ENCODE results near the gene SYNJ1.
"Not testable (repeated sequence)": the region's sequence is repeated elsewhere in the genome, so short reads cannot be mapped to it uniquely, and the experiment has no call there.

The SYNJ1 gene

GRCh38 chr21:32717851-32718316 lies 9.9 kb downstream of the SYNJ1 start:
- Mint-ChIP-seq H3K9me3 (peaks cover 0 to 5% of the 10 kb centered on the region in 2 donors), H3K27ac (no peak overlapping the region), H3K4me3 (no peak overlapping the region), H3K27me3 (no peaks in the 10 kb centered on the region), H3K4me1 (peaks cover 24% of the 10 kb centered on the region)
- no peak for ATAC-seq
- DNase-seq, result no peak

GRCh38 chr21:32716486-32716885 lies 11.3 kb downstream of the SYNJ1 start:
- H3K27ac Mint-ChIP-seq, result no peak overlapping the region
- peaks cover 24% of the 10 kb centered on the region for H3K4me1 Mint-ChIP-seq
- no peak for ATAC-seq
- no peak for DNase-seq
- no peak overlapping the region for H3K4me3 Mint-ChIP-seq
- peaks cover 0 to 5% of the 10 kb centered on the region in 2 donors for H3K9me3 Mint-ChIP-seq
- H3K27me3 Mint-ChIP-seq, result no peaks in the 10 kb centered on the region

GRCh38 chr21:32713726-32714125 lies 14.1 kb downstream of the SYNJ1 start:
- Mint-ChIP-seq H3K9me3 (peaks cover 0 to 5% of the 10 kb centered on the region in 2 donors), H3K27ac (no peak overlapping the region), H3K4me3 (no peak overlapping the region), H3K4me1 (peaks cover 21% of the 10 kb centered on the region), H3K27me3 (no peaks in the 10 kb centered on the region)
- ATAC-seq (no peak), DNase-seq (no peak)

- no peak for DNase-seq
Observed at GRCh38 chr21:32712641-32713040, 15.2 kb downstream of the SYNJ1 start.

GRCh38 chr21:32712043-32712442 lies 15.8 kb downstream of the SYNJ1 start:
- peaks cover 21% of the 10 kb centered on the region for H3K4me1 Mint-ChIP-seq
- H3K27ac Mint-ChIP-seq, result no peak overlapping the region
- no peak overlapping the region for H3K4me3 Mint-ChIP-seq
- peaks cover 0 to 5% of the 10 kb centered on the region in 2 donors for H3K9me3 Mint-ChIP-seq
- H3K27me3 Mint-ChIP-seq, result no peaks in the 10 kb centered on the region
- DNase-seq (peak; percentile 13 to 15), ATAC-seq (peak; percentile 84)

More at GRCh38 chr21:32712641-32713040, 15.2 kb downstream of the SYNJ1 start:
- no peak for ATAC-seq
- Mint-ChIP-seq H3K27ac (peak overlapping the region in 1 of 2 donors; percentile 55), H3K9me3 (peaks cover 0 to 5% of the 10 kb centered on the region in 2 donors), H3K27me3 (no peaks in the 10 kb centered on the region), H3K4me3 (no peak overlapping the region), H3K4me1 (peaks cover 21% of the 10 kb centered on the region)

- no peak for ATAC-seq
- peaks cover 0 to 5% of the 10 kb centered on the region in 2 donors for H3K9me3 Mint-ChIP-seq
- H3K4me1 Mint-ChIP-seq, result peaks cover 25% of the 10 kb centered on the region
- no peaks in the 10 kb centered on the region for H3K27me3 Mint-ChIP-seq
- DNase-seq, result no peak
- H3K4me3 Mint-ChIP-seq, result no peak overlapping the region
- no peak overlapping the region for H3K27ac Mint-ChIP-seq
Observed at GRCh38 chr21:32710987-32711386, 16.8 kb downstream of the SYNJ1 start.

GRCh38 chr21:32710069-32710784 lies 17.6 kb downstream of the SYNJ1 start:
- DNase-seq (no peak), ATAC-seq (no peak)
- peaks cover 0 to 5% of the 10 kb centered on the region in 2 donors for H3K9me3 Mint-ChIP-seq
- H3K27me3 Mint-ChIP-seq, result no peaks in the 10 kb centered on the region
- H3K4me3 Mint-ChIP-seq, result no peak overlapping the region
- peaks cover 29% of the 10 kb centered on the region for H3K4me1 Mint-ChIP-seq
- no peak overlapping the region for H3K27ac Mint-ChIP-seq

- Mint-ChIP-seq H3K4me1 (peaks cover 28% of the 10 kb centered on the region), H3K27me3 (no peaks in the 10 kb centered on the region), H3K27ac (peak overlapping the region in 1 of 2 donors; percentile 15), H3K9me3 (no peaks in the 10 kb centered on the region), H3K4me3 (no peak overlapping the region)
- no peak for DNase-seq
- no peak for ATAC-seq
Observed at GRCh38 chr21:32708069-32708468, 19.7 kb downstream of the SYNJ1 start.

- no peaks in the 10 kb centered on the region for H3K27me3 Mint-ChIP-seq
- no peaks in the 10 kb centered on the region for H3K9me3 Mint-ChIP-seq
- peak overlapping the region in 1 of 2 donors; percentile 66 for H3K27ac Mint-ChIP-seq
- DNase-seq (no peak), ATAC-seq (no peak)
- no peak overlapping the region for H3K4me3 Mint-ChIP-seq
- peaks cover 28% of the 10 kb centered on the region for H3K4me1 Mint-ChIP-seq
Observed at GRCh38 chr21:32705901-32706300, 21.9 kb downstream of the SYNJ1 start.

GRCh38 chr21:32705139-32705538 lies 22.7 kb downstream of the SYNJ1 start:
- no peak for ATAC-seq
- Mint-ChIP-seq H3K4me1 (peaks cover 28% of the 10 kb centered on the region), H3K9me3 (no peaks in the 10 kb centered on the region), H3K4me3 (no peak overlapping the region), H3K27me3 (no peaks in the 10 kb centered on the region), H3K27ac (no peak overlapping the region)
- no peak for DNase-seq

- no peak overlapping the region for H3K27ac Mint-ChIP-seq
- no peaks in the 10 kb centered on the region for H3K9me3 Mint-ChIP-seq
- ATAC-seq, result no peak
- H3K4me1 Mint-ChIP-seq, result peaks cover 22% of the 10 kb centered on the region
- no peak for DNase-seq
- no peaks in the 10 kb centered on the region for H3K27me3 Mint-ChIP-seq
- no peak overlapping the region for H3K4me3 Mint-ChIP-seq
Observed at GRCh38 chr21:32702702-32703101, 25.1 kb downstream of the SYNJ1 start.

- peak overlapping the region in 1 of 2 donors; percentile 35 for H3K27ac Mint-ChIP-seq
- H3K27me3 Mint-ChIP-seq, result no peaks in the 10 kb centered on the region
- no peak for DNase-seq
- H3K4me3 Mint-ChIP-seq, result no peak overlapping the region
- no peaks in the 10 kb centered on the region for H3K9me3 Mint-ChIP-seq
- ATAC-seq, result no peak
- peaks cover 2% of the 10 kb centered on the region for H3K4me1 Mint-ChIP-seq
Observed at GRCh38 chr21:32698971-32699693, 28.7 kb downstream of the SYNJ1 start.

- H3K27ac Mint-ChIP-seq, result no peak overlapping the region
- no peaks in the 10 kb centered on the region for H3K9me3 Mint-ChIP-seq
- no peak overlapping the region for H3K4me3 Mint-ChIP-seq
- H3K4me1 Mint-ChIP-seq, result no peaks in the 10 kb centered on the region
- no peak for ATAC-seq
- H3K27me3 Mint-ChIP-seq, result no peaks in the 10 kb centered on the region
- no peak for DNase-seq
Observed at GRCh38 chr21:32698286-32698685, 29.5 kb downstream of the SYNJ1 start.

GRCh38 chr21:32695482-32695881 lies 32.3 kb downstream of the SYNJ1 start:
- not testable (repeated sequence) for H3K4me3 Mint-ChIP-seq, H3K9me3 Mint-ChIP-seq, ATAC-seq, DNase-seq, H3K4me1 Mint-ChIP-seq, H3K27me3 Mint-ChIP-seq, H3K27ac Mint-ChIP-seq

- no peak for DNase-seq
- no peaks in the 10 kb centered on the region for H3K9me3 Mint-ChIP-seq
- ATAC-seq, result no peak
- H3K27me3 Mint-ChIP-seq, result no peaks in the 10 kb centered on the region
- H3K4me3 Mint-ChIP-seq, result no peak overlapping the region
- H3K27ac Mint-ChIP-seq, result no peak overlapping the region
- H3K4me1 Mint-ChIP-seq, result no peaks in the 10 kb centered on the region
Observed at GRCh38 chr21:32693581-32693980, 34.2 kb downstream of the SYNJ1 start.

GRCh38 chr21:32690085-32690484 lies 37.7 kb downstream of the SYNJ1 start:
- DNase-seq (no peak), ATAC-seq (no peak)
- no peak overlapping the region for H3K27ac Mint-ChIP-seq
- H3K4me1 Mint-ChIP-seq, result no peaks in the 10 kb centered on the region
- no peaks in the 10 kb centered on the region for H3K27me3 Mint-ChIP-seq
- no peaks in the 10 kb centered on the region for H3K9me3 Mint-ChIP-seq
- H3K4me3 Mint-ChIP-seq, result no peak overlapping the region

Data from stimulated activated naive CD8-positive, alpha-beta T cell treated with anti-CD3 and anti-CD28 coated beads, Interleukin-15, amount 100 ng/mL, for 72 hours (primary cell).